Sigmoid colon (tissue), 7 donors: Measurements from ENCODE around the gene CNEP1R1. TPM values are rescaled to one million over a fixed set of nuclear protein-coding genes. Genes with fewer than 3 reads are reported as not detected.

ENCODE experiments used
- DNase-seq: peaks from one replicate; pipeline ENCODE4 v3.0.0-alpha.2; 2019
- H3K27ac ChIP-seq, 4 donors: fragments of 200-600 bp; sonication (generic); one replicate each; pipeline ENCODE4 v1.5.1; 2016 to 2019; ENCODE audit warnings: mild to moderate bottlenecking in 1 of 4
- H3K27me3 ChIP-seq, 3 donors: fragments of 200-600 bp; sonication (generic); one replicate each; pipeline ENCODE4 v1.5.1; 2019; ENCODE audit warnings: mild to moderate bottlenecking in 1 of 3
- H3K36me3 ChIP-seq, 4 donors: fragments of 200-600 bp; sonication (generic); one replicate each; pipeline ENCODE4 v1.5.1; 2016 to 2019
- H3K4me1 ChIP-seq, 4 donors: fragments of 200-600 bp; sonication (generic); one replicate each; pipeline ENCODE4 v1.5.1; 2017 to 2019
- H3K4me3 ChIP-seq, 4 donors: fragments of 200-600 bp; sonication (generic); one replicate each; pipeline ENCODE4 v1.5.1; 2017 to 2019; ENCODE audit warnings: mild to moderate bottlenecking in 2 of 4, moderate library complexity in 1 of 4
- H3K9me3 ChIP-seq, 4 donors: fragments of 200-600 bp in 3 of 4; sonication (generic) in 3 of 4; one replicate each; pipeline versions ENCODE4 v1.5.1 to v1.6.1; 2013 to 2019
- CTCF ChIP-seq, 4 experiments: fragments of 450-650 bp in 3 of 4; fragments of 200-600 bp in 1 of 4; IDR thresholded peaks; one replicate each; pipeline ENCODE4 v1.5.1; 2016 to 2019; ENCODE audit warnings: antibody characterized with exemption in 4 of 4, mild to moderate bottlenecking in 3 of 4, moderate library complexity in 2 of 4
- EP300 ChIP-seq, 4 donors: sonication (generic); formaldehyde crosslinking; IDR thresholded peaks; one replicate each; pipeline ENCODE4 v1.6.1; 2017; ENCODE audit warnings: antibody characterized with exemption in 4 of 4
- POLR2A ChIP-seq, 2 donors: fragments of 450-650 bp; IDR thresholded peaks; one replicate each; pipeline ENCODE4 v1.6.1; 2016; ENCODE audit warnings: antibody characterized with exemption in 2 of 2, mild to moderate bottlenecking in 2 of 2, moderate library complexity in 2 of 2
- POLR2AphosphoS5 ChIP-seq, 4 donors: sonication (generic); formaldehyde crosslinking; IDR thresholded peaks; one replicate each; pipeline ENCODE4 v1.6.1; 2017; ENCODE audit warnings: antibody characterized with exemption in 4 of 4
- WGBS, 2 donors: extraction: QIAGEN DNeasy Blood & Tissue Kit; methylation state at CpG; one replicate each; pipeline ENCODE4 v1.1.7; 2013; 5-methylcytosine and 5-hydroxymethylcytosine counted together
- intact Hi-C: fragments of 100-400 bp; cut with DNase I; formaldehyde crosslinking; loops from one replicate; pipeline ENCODE4 v1.15.1; 2023
- polyA plus RNA-seq, 3 donors: library from polyadenylated mRNA; stranded (reverse); fragments of 200-250 nt; gene quantifications; one replicate each; pipeline ENCODE4 v1.2.3, GENCODE V29; 2013
- total RNA-seq, 4 donors: library from RNA; depleted of rRNA; stranded (reverse); fragments of >200 nt; gene quantifications; one replicate each; pipeline ENCODE4 v1.1.0, GENCODE V29; 2016
- donor health status: healthy with polysubstance abuse.
- donor health status: Bipolar disorder and iron deficiency.
- donor health status: healthy.

Gene CNEP1R1
- total and polyA plus RNA-seq, 7 donors = 6.5 to 18.9 (median 10.9) TPM

GRCh38 chr16:49995720-49996119 is 29.3 kb upstream of the CNEP1R1 start:
- Histone ChIP-seq H3K27ac (no peak overlapping the region), H3K36me3 (no peaks in the 10 kb centered on the region), H3K9me3 (no peaks in the 10 kb centered on the region), H3K27me3 (no peaks in the 10 kb centered on the region), H3K4me1 (no peaks in the 10 kb centered on the region), H3K4me3 (no peak overlapping the region)
- TF ChIP-seq POLR2A (IDR thresholded peaks at IDR 0.05) (no peak), CTCF (IDR thresholded peaks at IDR 0.05) (no peak), POLR2AphosphoS5 (IDR thresholded peaks at IDR 0.05) (no peak), EP300 (IDR thresholded peaks at IDR 0.05) (no peak)
- WGBS, 2 donors = 65 to 73% methylated on average over 1 of the region's 1 CpG
- intact Hi-C loops = no loop called here
- no peak for DNase-seq

- no peaks in the 10 kb centered on the region for H3K9me3 ChIP-seq
- no peak for TF ChIP-seq CTCF (IDR thresholded peaks at IDR 0.05)
- no peak for TF ChIP-seq POLR2A (IDR thresholded peaks at IDR 0.05)
- no peak for TF ChIP-seq EP300 (IDR thresholded peaks at IDR 0.05)
- TF ChIP-seq POLR2AphosphoS5 (IDR thresholded peaks at IDR 0.05) = no peak
- no peak overlapping the region for H3K27ac ChIP-seq
- H3K36me3 ChIP-seq = no peaks in the 10 kb centered on the region
- no peaks in the 10 kb centered on the region for H3K4me1 ChIP-seq
- intact Hi-C loops = no loop called here
- WGBS, 2 donors = 85 to 86% methylated on average over 4 of the region's 4 CpGs
- no peak overlapping the region for H3K4me3 ChIP-seq
- H3K27me3 ChIP-seq = no peaks in the 10 kb centered on the region
- no peak for DNase-seq
Observed at GRCh38 chr16:49997721-49998251, 27.2 kb upstream of the CNEP1R1 start.

GRCh38 chr16:49998991-49999390 is 26.0 kb upstream of the CNEP1R1 start:
- intact Hi-C loops = no loop called here
- Histone ChIP-seq H3K36me3 (no peaks in the 10 kb centered on the region), H3K9me3 (no peaks in the 10 kb centered on the region), H3K4me1 (no peaks in the 10 kb centered on the region), H3K4me3 (no peak overlapping the region), H3K27me3 (no peaks in the 10 kb centered on the region), H3K27ac (no peak overlapping the region)
- no peak for DNase-seq
- no peak for TF ChIP-seq POLR2A (IDR thresholded peaks at IDR 0.05)
- no peak for TF ChIP-seq POLR2AphosphoS5 (IDR thresholded peaks at IDR 0.05)
- TF ChIP-seq CTCF (IDR thresholded peaks at IDR 0.05) = no peak
- TF ChIP-seq EP300 (IDR thresholded peaks at IDR 0.05) = no peak
- WGBS, 2 donors = 95 to 97% methylated on average over 5 of the region's 5 CpGs

GRCh38 chr16:50001144-50001543 is 23.9 kb upstream of the CNEP1R1 start:
- TF ChIP-seq POLR2A (IDR thresholded peaks at IDR 0.05) (no peak), POLR2AphosphoS5 (IDR thresholded peaks at IDR 0.05) (no peak), EP300 (IDR thresholded peaks at IDR 0.05) (no peak), CTCF (IDR thresholded peaks at IDR 0.05) (no peak)
- Histone ChIP-seq H3K36me3 (no peaks in the 10 kb centered on the region), H3K4me3 (no peak overlapping the region), H3K4me1 (no peaks in the 10 kb centered on the region), H3K27ac (no peak overlapping the region), H3K9me3 (no peaks in the 10 kb centered on the region), H3K27me3 (no peaks in the 10 kb centered on the region)
- intact Hi-C loops = no loop called here
- DNase-seq = no peak
- WGBS, 2 donors = 90 to 94% methylated on average over 3 of the region's 3 CpGs

GRCh38 chr16:50002190-50002589 is 22.8 kb upstream of the CNEP1R1 start:
- no peak for DNase-seq
- Histone ChIP-seq H3K27ac (no peak overlapping the region), H3K36me3 (no peaks in the 10 kb centered on the region), H3K9me3 (no peaks in the 10 kb centered on the region), H3K4me1 (no peaks in the 10 kb centered on the region), H3K27me3 (no peaks in the 10 kb centered on the region), H3K4me3 (no peak overlapping the region)
- intact Hi-C loops = no loop called here
- WGBS, 2 donors = 19 to 73% methylated on average over 1 of the region's 1 CpG
- no peak for TF ChIP-seq CTCF (IDR thresholded peaks at IDR 0.05)
